GM18505 (cell line): ENCODE results near the gene NCCRP1.

Experiments used
- ATAC-seq: cut with Tn5 transposase; IDR thresholded peaks from one replicate; pipeline ENCODE4 v1.9.1; 2021; ENCODE audit not compliant: unreplicated experiment
- POLR2A ChIP-seq: IDR thresholded peaks from 4 replicates; pipeline ENCODE4 v1.6.1; 2011; ENCODE audit warnings: borderline replicate concordance; ENCODE audit not compliant: insufficient read depth, insufficient read length; ENCODE audit errors: extremely low read depth

NCCRP1 gene

GRCh38 chr19:39246951-39247669, 50.3 kb downstream of the NCCRP1 start:
- no peak for TF ChIP-seq POLR2A
- ATAC-seq = no peak

GRCh38 chr19:39247701-39248664, 51.2 kb downstream of the NCCRP1 start:
- no peak for ATAC-seq

GRCh38 chr19:39248806-39249205, 52.0 kb downstream of the NCCRP1 start, which contains the start of gene IFNL4:
Gene IFNL4 (minus strand): TSS chr19:39248856.
- no peak for ATAC-seq
- no peak for TF ChIP-seq POLR2A

More at GRCh38 chr19:39247701-39248664, 51.2 kb downstream of the NCCRP1 start:
- no peak for TF ChIP-seq POLR2A

GRCh38 chr19:39251081-39251480, 54.3 kb downstream of the NCCRP1 start:
- no peak for ATAC-seq
- TF ChIP-seq POLR2A = no peak
